Vagina (tissue), 2 donors: Measurements from ENCODE around the gene ERC2.

Source experiments
- POLR2A ChIP-seq, 2 donors: fragments of 450-650 bp; IDR thresholded peaks; one replicate each; pipeline ENCODE4 v1.6.1; 2017; ENCODE audit warnings: antibody characterized with exemption in 2 of 2, mild to moderate bottlenecking in 2 of 2, moderate library complexity in 2 of 2
- TF ChIP-seq, protein P1 (sequence below), 3 experiments: fragments of 450-650 bp in 2 of 3; fragments of 200-600 bp in 1 of 3; sonication (generic) in 1 of 3; IDR thresholded peaks; one replicate each; pipeline ENCODE4 v1.5.1; 2017 to 2019; ENCODE audit warnings: antibody characterized with exemption in 3 of 3, mild to moderate bottlenecking in 2 of 3, moderate library complexity in 2 of 3

DNA sequence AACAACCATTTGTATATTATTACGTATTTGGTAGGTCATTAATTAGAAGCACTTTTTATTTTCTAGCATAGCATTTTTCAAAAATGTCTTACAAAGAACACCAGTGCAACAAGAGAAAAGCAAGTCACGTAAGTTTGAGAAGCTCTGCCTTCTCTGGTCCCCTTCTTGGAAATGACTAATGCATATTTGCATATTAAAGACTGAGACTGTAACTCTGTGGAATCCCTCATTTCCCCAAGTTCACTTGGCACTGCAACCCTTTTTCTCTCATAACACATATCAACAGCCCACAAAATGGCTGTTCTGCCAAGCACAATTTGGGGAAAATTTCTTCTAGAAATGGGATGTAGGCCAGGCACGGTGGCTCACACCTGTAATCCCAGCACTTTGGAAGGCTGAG lies 176.3 kb downstream of the ERC2 start:
- TF ChIP-seq, protein P1, sequence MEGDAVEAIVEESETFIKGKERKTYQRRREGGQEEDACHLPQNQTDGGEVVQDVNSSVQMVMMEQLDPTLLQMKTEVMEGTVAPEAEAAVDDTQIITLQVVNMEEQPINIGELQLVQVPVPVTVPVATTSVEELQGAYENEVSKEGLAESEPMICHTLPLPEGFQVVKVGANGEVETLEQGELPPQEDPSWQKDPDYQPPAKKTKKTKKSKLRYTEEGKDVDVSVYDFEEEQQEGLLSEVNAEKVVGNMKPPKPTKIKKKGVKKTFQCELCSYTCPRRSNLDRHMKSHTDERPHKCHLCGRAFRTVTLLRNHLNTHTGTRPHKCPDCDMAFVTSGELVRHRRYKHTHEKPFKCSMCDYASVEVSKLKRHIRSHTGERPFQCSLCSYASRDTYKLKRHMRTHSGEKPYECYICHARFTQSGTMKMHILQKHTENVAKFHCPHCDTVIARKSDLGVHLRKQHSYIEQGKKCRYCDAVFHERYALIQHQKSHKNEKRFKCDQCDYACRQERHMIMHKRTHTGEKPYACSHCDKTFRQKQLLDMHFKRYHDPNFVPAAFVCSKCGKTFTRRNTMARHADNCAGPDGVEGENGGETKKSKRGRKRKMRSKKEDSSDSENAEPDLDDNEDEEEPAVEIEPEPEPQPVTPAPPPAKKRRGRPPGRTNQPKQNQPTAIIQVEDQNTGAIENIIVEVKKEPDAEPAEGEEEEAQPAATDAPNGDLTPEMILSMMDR (IDR thresholded peaks at IDR 0.05), result no peak
- TF ChIP-seq POLR2A (IDR thresholded peaks at IDR 0.05), result no peak
